ENCODE data around the gene SVOPL.

The SVOPL gene

GRCh38 chr7:138657854-138658386, 43.2 kb downstream of the SVOPL start:
- no peak for DNase-seq

DNA sequence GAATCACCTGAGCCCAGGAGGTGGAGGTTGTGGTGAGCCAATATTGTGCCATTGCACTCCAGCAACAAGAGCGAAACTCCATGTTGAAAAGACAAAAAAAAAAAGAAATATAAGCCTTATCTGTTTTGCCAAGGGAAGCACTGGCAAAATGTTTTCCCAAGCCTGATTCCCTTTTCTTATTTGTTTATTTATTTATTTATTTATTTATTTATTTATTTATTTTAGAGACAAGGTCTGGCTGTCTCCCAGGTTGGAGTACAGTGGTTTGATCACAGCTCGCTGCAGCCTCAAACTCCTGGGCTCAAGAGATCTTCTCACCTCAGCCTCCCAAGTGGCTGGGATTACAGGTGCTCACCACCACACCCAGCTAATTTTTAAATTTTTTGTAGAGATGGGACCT, 44.2 kb downstream of the SVOPL start:
- no peak for DNase-seq

DNA sequence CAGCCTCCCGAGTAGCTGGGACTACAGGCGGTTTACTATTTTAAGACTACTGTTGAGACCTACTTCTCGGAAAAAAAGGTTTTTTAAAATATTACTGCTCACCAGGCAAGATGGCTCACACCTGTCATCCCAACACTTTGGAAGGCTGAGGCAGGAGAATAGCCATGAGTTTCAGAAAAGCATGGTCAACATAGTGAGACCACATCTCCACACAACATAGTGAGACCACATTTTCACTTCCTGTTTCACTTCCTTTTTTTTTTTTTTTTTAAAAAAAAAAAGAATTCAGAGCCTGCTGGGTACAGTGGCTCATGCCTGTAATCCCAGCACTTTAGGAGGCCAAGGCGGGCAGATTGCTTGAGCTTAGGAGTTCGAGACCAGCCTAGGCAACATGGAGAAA, 46.5 kb downstream of the SVOPL start:
- no peak for DNase-seq

DNA sequence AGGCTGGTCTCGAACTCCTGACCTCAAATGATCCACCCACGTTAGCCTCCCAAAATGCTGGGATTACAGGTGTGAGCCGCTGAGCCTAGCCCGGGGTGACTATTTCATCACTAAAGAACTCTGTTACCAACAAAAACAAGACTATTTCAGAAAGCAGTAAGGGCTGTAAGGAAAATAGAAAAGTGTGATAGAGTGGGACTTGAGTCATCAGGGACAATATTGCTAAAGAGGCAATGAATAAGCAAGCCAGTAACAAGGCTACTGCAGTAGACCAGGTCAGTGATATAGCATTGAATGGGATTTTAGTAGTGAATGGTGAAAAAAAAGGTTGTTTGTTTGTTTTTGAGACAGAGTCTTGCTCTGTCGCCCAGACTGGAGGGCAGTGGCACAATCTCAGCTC, 51.7 kb downstream of the SVOPL start:
- DNase-seq, result no peak

DNA sequence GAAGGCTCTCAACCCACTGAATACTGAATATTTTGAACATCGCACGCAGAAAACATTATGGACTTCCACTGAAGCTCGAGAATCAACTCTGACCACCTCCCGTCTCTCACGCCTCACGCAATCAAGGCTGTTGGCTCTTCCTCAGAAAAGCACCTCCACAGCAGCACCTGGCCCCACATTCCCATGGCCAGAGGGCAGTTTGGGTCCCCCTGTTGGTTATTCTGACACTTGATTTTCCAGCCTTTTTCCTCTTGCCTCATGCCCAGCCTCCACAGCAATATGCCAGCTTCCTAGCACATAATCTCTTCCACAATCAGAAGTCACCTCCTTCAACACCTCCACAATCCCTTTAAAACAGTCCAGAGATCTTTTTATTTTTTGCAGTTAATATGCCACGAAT, 55.9 kb downstream of the SVOPL start:
- DNase-seq, result no peak

DNA sequence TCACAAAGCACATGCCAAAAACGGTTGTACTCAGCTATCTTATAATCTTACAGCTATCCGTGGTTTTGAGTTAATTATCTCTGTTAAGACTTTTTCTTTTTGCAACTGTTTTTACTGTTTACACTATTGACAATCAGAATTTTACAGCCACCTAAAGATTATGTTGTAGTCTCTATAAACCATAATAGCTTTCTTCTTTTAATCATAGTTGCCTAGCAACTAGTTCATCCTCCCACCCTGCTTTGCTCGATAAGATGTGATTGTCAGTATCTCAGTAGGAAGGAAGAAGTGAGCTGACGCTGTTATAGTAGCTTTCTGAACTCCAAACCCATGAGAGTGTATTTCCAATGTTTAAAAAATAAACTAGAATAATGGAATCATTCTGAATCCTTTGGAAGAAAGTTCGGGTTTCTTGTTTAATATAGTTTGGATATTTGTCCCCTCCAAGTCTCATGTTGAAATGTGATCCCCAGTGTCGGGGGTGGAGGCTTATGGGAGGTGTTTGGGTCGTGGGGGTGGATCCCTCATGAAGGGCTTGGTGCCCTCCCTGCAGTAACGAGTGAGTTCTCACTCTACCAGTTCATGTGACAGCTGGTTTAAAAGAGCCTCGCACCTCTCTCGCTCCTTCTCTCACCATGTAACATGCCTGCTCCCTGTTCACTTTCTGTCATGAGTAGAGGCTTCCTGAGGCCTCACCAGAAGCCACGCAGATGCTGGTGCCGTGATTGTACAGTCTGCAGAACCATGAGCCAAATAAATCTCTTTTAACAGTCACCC, 68.1 kb downstream of the SVOPL start:
- DNase-seq, result no peak

GRCh38 chr7:138632384-138632783, 68.8 kb downstream of the SVOPL start:
- no peak for DNase-seq

GRCh38 chr7:138630059-138630610, 71.0 kb downstream of the SVOPL start:
- DNase-seq, result no peak

GRCh38 chr7:138627361-138627760, 73.8 kb downstream of the SVOPL start:
- no peak for DNase-seq

- no peak for DNase-seq
Measured at GRCh38 chr7:138626846-138627245, 74.3 kb downstream of the SVOPL start.

GRCh38 chr7:138625849-138626230, 75.3 kb downstream of the SVOPL start:
- DNase-seq, result no peak

DNA sequence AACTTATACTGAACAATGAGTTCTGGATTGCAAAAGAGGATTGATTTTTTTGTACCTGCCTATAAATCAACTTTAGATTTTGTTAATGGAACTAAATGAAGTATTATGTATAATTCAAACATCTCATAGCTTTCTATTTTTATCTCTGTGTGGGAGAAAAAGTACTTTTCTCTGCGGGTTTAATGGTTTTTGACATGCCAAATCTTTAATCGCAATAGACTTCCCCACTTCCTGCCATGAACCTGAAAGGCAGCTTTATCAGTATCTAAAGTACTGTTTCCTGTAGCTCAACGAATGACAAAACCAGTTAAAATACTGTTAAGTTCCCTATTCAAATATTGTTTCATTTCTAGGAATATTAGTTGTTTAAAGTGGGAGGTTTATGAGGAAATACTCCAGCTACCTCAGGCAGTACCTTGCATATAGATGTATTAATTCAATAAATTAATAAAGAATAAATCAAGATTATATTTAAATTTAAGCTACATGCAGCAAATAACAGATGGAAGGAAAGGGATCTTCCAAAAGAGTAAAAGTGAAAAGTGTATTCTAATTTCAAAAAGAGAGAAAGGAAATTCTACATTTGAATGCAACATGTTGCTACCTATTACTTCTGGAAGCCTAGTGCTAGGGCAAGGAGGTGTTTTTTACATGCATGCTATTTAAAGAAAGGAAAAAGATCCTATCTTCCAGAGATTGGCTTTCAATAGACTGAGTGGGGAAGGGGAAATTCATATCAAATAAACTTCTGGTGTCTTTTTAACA, 75.9 kb downstream of the SVOPL start:
- no peak for DNase-seq

- DNase-seq, result no peak
Measured at GRCh38 chr7:138622841-138623240, 78.3 kb downstream of the SVOPL start.

DNA sequence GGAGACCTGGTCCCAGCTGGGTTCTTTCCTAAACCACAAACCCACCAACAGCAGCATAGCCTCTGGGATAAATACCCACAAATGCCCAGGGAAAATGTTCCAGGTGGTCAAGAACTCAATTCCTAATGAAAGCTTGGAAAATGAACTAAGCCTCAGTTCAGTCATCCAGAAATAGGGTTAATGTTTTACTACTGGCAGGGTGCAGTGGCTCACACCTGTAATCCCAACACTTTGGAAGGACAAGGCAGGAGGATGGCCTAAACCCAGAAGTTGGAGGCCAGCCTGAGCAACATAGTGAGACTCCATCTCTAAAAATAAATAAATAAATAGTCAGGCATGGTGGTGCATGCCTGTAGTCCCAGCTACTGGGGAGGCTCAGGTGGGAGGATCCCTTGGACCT, 82.2 kb downstream of the SVOPL start:
- DNase-seq, result no peak

GRCh38 chr7:138618506-138618905, 82.7 kb downstream of the SVOPL start:
- no peak for DNase-seq

- no peak for DNase-seq
Measured at GRCh38 chr7:138616085-138616484, 85.1 kb downstream of the SVOPL start.

DNA sequence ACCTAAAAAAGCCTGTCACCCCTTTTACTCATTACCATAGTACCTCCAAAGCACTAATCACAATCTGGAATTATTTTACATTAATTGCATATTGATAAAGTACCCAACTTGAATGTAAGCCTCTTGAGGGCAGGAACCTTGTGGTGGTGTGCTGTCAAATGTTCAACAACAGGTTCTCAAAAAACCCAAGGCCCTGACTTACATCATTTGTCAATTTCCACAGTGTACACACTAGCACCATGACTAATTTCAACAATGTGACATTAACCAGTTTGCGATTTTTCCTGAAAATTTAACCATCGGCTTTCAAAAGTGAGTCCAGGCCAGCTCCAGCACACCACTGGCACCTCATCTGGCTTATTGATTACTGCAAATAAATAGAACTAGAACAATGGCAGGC, 87.5 kb downstream of the SVOPL start:
- DNase-seq, result no peak

GRCh38 chr7:138610671-138611170, 90.4 kb downstream of the SVOPL start:
- no peak for DNase-seq

- DNase-seq, result no peak
Measured at GRCh38 chr7:138608275-138608674, 92.9 kb downstream of the SVOPL start.

DNA sequence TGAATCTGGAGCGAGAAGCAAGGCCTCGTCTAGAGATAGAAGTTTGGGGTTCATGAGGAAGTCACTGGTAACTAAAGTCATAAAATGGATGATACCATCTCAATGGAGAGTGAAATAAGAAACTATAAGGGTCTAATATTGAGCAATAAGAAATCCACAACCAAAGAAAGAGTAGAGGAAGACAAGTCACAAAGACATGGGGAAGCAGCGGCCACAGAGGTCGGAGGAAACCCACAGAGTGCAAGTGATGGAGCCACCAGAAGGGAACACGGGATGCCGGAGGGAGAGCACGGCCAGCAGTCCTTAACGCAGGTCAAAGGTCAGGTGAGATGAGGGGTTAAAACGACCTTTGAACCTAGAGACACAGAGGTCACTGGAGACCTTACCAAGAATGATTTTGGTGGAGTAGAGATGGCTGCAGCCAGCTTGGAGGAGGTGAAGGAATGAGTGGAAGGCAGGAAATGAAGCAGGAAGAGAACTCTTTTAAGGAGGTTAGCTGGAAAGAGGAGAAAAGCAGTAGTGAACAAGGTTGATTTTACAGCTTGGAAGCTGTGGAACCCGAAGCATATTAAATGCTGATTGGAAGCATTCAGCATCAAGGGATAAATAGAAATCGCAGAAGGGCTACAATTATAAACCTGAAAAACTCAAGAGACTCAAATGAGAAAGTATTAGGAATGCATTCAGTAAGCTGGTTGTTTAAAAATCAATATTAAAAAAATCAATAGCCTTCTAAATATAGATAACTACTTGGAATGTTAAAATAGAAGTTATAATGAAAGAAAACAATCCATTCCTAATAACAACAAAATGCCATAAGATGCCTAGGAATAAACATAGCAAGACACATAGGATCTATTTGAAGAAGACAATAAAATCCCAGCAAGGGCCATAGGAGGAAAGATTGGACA, 93.7 kb downstream of the SVOPL start:
- DNase-seq, result no peak

DNA sequence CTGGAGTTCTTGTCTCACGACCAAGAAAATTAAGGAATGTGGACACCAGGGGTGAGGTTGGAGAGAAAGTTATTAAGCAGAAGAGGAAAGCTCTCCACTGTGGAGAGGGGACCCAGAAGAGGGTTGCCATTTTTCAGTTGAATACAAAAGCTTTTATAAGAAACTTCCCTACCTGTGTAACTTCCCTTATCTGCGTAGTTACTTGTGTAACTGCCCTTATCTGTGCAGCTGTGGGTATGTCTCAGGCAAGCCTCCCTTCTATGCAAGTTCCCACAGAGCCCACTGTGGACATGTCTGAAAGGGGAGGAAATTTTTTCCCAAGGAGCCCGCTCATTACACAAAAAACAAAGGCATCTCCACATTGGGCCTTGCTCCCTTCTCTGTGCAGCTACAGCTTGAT, 94.9 kb downstream of the SVOPL start:
- DNase-seq, result no peak

DNA sequence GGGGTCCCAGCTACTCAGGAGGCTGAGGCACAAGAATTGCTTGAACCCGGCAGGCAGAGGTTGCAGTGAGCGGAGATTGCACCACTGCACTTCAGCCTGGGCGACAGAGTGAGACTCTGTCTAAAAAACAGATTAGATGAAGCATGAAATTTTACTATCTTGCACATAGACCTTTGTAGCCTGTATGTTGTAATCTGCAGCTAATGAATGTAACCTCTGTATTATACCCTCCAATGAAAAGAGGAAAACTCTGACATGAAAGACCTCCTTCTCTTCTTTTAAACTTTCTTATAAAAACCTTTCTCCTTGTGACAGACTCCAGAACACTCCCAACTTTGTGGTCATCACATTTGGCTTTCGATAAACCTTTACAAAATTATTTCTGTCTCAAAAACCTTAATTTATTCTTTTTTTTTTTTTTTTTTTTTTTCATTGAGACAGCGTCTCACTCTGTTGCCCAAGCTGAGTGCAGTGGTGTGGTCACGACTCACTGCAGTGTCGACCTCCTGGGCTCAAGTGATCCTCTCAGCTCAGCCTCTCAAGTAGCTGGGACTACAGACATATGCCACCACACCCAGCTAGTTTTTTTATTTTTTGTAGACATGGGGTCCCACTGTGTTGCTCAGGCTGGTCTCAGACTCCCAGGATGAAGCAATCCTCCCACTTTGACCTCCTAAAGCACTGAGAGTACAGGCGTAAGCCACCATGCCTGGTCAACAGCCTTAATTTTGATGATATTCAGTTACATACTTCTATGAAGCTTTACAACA, 97.4 kb downstream of the SVOPL start:
- no peak for DNase-seq
